Epithelial cell of esophagus (primary cell): ENCODE measurements around the gene NEK3.
"Not testable (repeated sequence)": the region's sequence is repeated elsewhere in the genome, so short reads cannot be mapped to it uniquely, and the experiment has no call there.

ENCODE experiments used
- DNase-seq: peaks from one replicate; pipeline ENCODE4 v3.0.0; 2010; ENCODE audit warnings: low read depth
- H3K4me3 ChIP-seq: 2 replicates; pipeline ENCODE4 v1.5.1; 2011; ENCODE audit warnings: mild to moderate bottlenecking, low read length, control low read depth
- CTCF ChIP-seq: IDR thresholded peaks from 2 replicates; pipeline ENCODE4 v1.5.1; 2011; ENCODE audit warnings: low read depth, mild to moderate bottlenecking, low read length, control low read depth, inconsistent platforms; ENCODE audit not compliant: insufficient read depth; ENCODE audit errors: missing control alignments

NEK3 gene

GRCh38 chr13:52187029-52187423 is 27.6 kb upstream of the NEK3 start:
- no peak overlapping the region for H3K4me3 ChIP-seq
- no peak for TF ChIP-seq CTCF
- DNase-seq = no peak

GRCh38 chr13:52181316-52181954 is 22.0 kb upstream of the NEK3 start:
- H3K4me3 ChIP-seq, DNase-seq: not testable (repeated sequence)

GRCh38 chr13:52179925-52180324 is 20.5 kb upstream of the NEK3 start:
- no peak for TF ChIP-seq CTCF
- H3K4me3 ChIP-seq = no peak overlapping the region
- no peak for DNase-seq

GRCh38 chr13:52177276-52177675 is 17.9 kb upstream of the NEK3 start:
- TF ChIP-seq CTCF = no peak
- no peak for DNase-seq
- no peak overlapping the region for H3K4me3 ChIP-seq

- DNase-seq, H3K4me3 ChIP-seq: not testable (repeated sequence)
Measured at GRCh38 chr13:52173970-52174369, 14.6 kb upstream of the NEK3 start.

GRCh38 chr13:52173373-52173772 is 14.0 kb upstream of the NEK3 start:
- no peak for TF ChIP-seq CTCF
- DNase-seq = no peak
- H3K4me3 ChIP-seq = no peak overlapping the region

GRCh38 chr13:52171686-52172085 is 12.3 kb upstream of the NEK3 start:
- not testable (repeated sequence) for H3K4me3 ChIP-seq, DNase-seq

GRCh38 chr13:52170828-52171391 is 11.5 kb upstream of the NEK3 start:
- not testable (repeated sequence) for H3K4me3 ChIP-seq, DNase-seq

- H3K4me3 ChIP-seq = no peak overlapping the region
- no peak for DNase-seq
- TF ChIP-seq CTCF = no peak
Measured at GRCh38 chr13:52169839-52170238, 10.4 kb upstream of the NEK3 start.
